ENCODE results near the gene INTS6.

Gene INTS6

GRCh38 chr13:51397262-51397941 is 55.4 kb downstream of the INTS6 start:
- DNase-seq = no peak

GRCh38 chr13:51396352-51396751 is 56.5 kb downstream of the INTS6 start:
- no peak for DNase-seq

- DNase-seq = no peak
Observed at GRCh38 chr13:51394724-51395123, 58.1 kb downstream of the INTS6 start.

- no peak for DNase-seq
Observed at GRCh38 chr13:51385114-51385513, 67.7 kb downstream of the INTS6 start.

- no peak for DNase-seq
Observed at GRCh38 chr13:51380269-51380668, 72.6 kb downstream of the INTS6 start.

GRCh38 chr13:51373451-51373850 is 79.4 kb downstream of the INTS6 start:
- no peak for DNase-seq

GRCh38 chr13:51371768-51372399 is 81.0 kb downstream of the INTS6 start:
- DNase-seq = no peak

GRCh38 chr13:51370811-51371210 is 82.0 kb downstream of the INTS6 start:
- no peak for DNase-seq

- no peak for DNase-seq
Observed at GRCh38 chr13:51370116-51370515, 82.7 kb downstream of the INTS6 start.

- DNase-seq = no peak
Observed at GRCh38 chr13:51364404-51365008, 88.3 kb downstream of the INTS6 start.

- no peak for DNase-seq
Observed at GRCh38 chr13:51363625-51364024, 89.2 kb downstream of the INTS6 start.

GRCh38 chr13:51361106-51361505 is 91.7 kb downstream of the INTS6 start:
- no peak for DNase-seq

- no peak for DNase-seq
Observed at GRCh38 chr13:51360489-51360888, 92.3 kb downstream of the INTS6 start.

GRCh38 chr13:51359352-51359751 is 93.5 kb downstream of the INTS6 start:
- DNase-seq = no peak

- no peak for DNase-seq
Observed at GRCh38 chr13:51357928-51358595, 94.8 kb downstream of the INTS6 start.

- no peak for DNase-seq
Observed at GRCh38 chr13:51355217-51355616, 97.6 kb downstream of the INTS6 start.

- no peak for DNase-seq
Observed at GRCh38 chr13:51349016-51349415, 103.8 kb downstream of the INTS6 start.

GRCh38 chr13:51348069-51348967 is 104.5 kb downstream of the INTS6 start:
- DNase-seq = no peak

- no peak for DNase-seq
Observed at GRCh38 chr13:51347099-51347498, 105.7 kb downstream of the INTS6 start.

GRCh38 chr13:51346397-51346796 is 106.4 kb downstream of the INTS6 start:
- DNase-seq = no peak

- no peak for DNase-seq
Observed at GRCh38 chr13:51343475-51343874, 109.4 kb downstream of the INTS6 start.

GRCh38 chr13:51342706-51343105 is 110.1 kb downstream of the INTS6 start:
- DNase-seq = no peak

GRCh38 chr13:51341791-51342190 is 111.0 kb downstream of the INTS6 start:
- no peak for DNase-seq
